SK-N-SH (cell line): ENCODE results near the gene PDLIM5. TPM values are rescaled to one million over a fixed set of nuclear protein-coding genes. Genes with fewer than 3 reads are reported as not detected.

ENCODE experiments used
- CTCF ChIA-PET: fragments of 300-600, 350-600 bp; formaldehyde crosslinking; extraction: SDS; loops from one replicate; lab custom pipeline; 2021; lab: Yijun Ruan, JAX
- POLR2A ChIA-PET: fragments of 350-600 bp; sonication (Branson Sonifier 250); formaldehyde crosslinking; extraction: SDS; loops from one replicate; lab custom pipeline; 2020; ENCODE audit warnings: antibody characterized with exemption, inconsistent platforms; lab: Yijun Ruan, JAX
- DNase-seq: peaks from one replicate; pipeline ENCODE4 v3.0.0; 2012
- H2AFZ ChIP-seq: fragments of 200-600 bp; sonication (generic); 2 replicates; pipeline ENCODE4 v1.8.1; 2016; ENCODE audit warnings: antibody characterized with exemption, mild to moderate bottlenecking, low read depth
- H3F3A ChIP-seq: fragments of 200-600 bp; sonication (generic); replicated peaks from 2 replicates; pipeline ENCODE3; 2016; ENCODE audit warnings: antibody characterized with exemption, mild to moderate bottlenecking; ENCODE audit not compliant: insufficient read depth
- H3K27ac ChIP-seq, 2 experiments: fragments of 200-500 bp in 1 of 2; fragments of 200-600 bp in 1 of 2; sonication (Bioruptor generic) in 1 of 2; sonication (generic), shearing (Covaris generic) in 1 of 2; 2 replicates each; pipeline versions ENCODE4 v1.5.1 to v1.6.1; 2014 to 2016; ENCODE audit warnings: low read depth in 2 of 2, inconsistent platforms in 1 of 2, low read length in 1 of 2, mild to moderate bottlenecking in 1 of 2, mixed read lengths in 1 of 2
- H3K27me3 ChIP-seq: fragments of 200-600 bp; sonication (generic), shearing (Covaris generic); 2 replicates; pipeline ENCODE4 v1.6.1; 2016; ENCODE audit warnings: mixed run types; ENCODE audit not compliant: insufficient read depth
- H3K36me3 ChIP-seq, 2 experiments: fragments of 200-500 bp in 1 of 2; fragments of 200-600 bp in 1 of 2; sonication (Bioruptor generic) in 1 of 2; sonication (generic) in 1 of 2; replicated peaks in 1 of 2; 2 replicates each; pipeline versions ENCODE3 to v1.5.1; 2014 to 2016; ENCODE audit warnings: low read length in 1 of 2, mild to moderate bottlenecking in 1 of 2; ENCODE audit not compliant: insufficient read depth in 2 of 2, control insufficient read depth in 1 of 2
- H3K4me1 ChIP-seq, 2 experiments: fragments of 200-500 bp in 1 of 2; fragments of 200-600 bp in 1 of 2; sonication (Bioruptor generic) in 1 of 2; sonication (generic), shearing (Covaris generic) in 1 of 2; 2 replicates each; pipeline versions ENCODE4 v1.5.1 to v1.6.1; 2014 to 2016; ENCODE audit warnings: low read depth in 1 of 2, low read length in 1 of 2, mixed run types in 1 of 2; ENCODE audit not compliant: insufficient read depth in 2 of 2, control insufficient read depth in 1 of 2
- H3K4me2 ChIP-seq: fragments of 200-600 bp; sonication (generic), shearing (Covaris generic); 2 replicates; pipeline ENCODE4 v1.6.1; 2017; ENCODE audit warnings: mixed run types
- H3K4me3 ChIP-seq, 2 experiments: fragments of 200-500 bp in 1 of 2; fragments of 200-600 bp in 1 of 2; sonication (Bioruptor generic) in 1 of 2; sonication (generic), shearing (Covaris generic) in 1 of 2; 2 replicates each; pipeline versions ENCODE4 v1.5.1 to v1.8.1; 2014 to 2016; ENCODE audit warnings: low read depth in 2 of 2, inconsistent platforms in 1 of 2, low read length in 1 of 2, mild to moderate bottlenecking in 1 of 2, mixed read lengths in 1 of 2, moderate library complexity in 1 of 2
- H3K79me2 ChIP-seq: fragments of 200-600 bp; sonication (generic); 2 replicates; pipeline ENCODE4 v1.8.1; 2017; ENCODE audit warnings: mild to moderate bottlenecking; ENCODE audit not compliant: insufficient read depth
- H3K9ac ChIP-seq: fragments of 200-600 bp; sonication (generic); 2 replicates; pipeline ENCODE4 v1.6.1; 2017; ENCODE audit warnings: mixed run types
- H3K9me2 ChIP-seq: fragments of 200-600 bp; sonication (generic); 2 replicates; pipeline ENCODE4 v1.6.1; 2017; ENCODE audit warnings: mixed run types
- H3K9me3 ChIP-seq: fragments of 200-600 bp; sonication (generic); 2 replicates; pipeline ENCODE4 v1.6.1; 2017; ENCODE audit warnings: mixed run types, mild to moderate bottlenecking, moderate library complexity
- H4K20me1 ChIP-seq: fragments of 200-600 bp; sonication (generic); 2 replicates; pipeline ENCODE4 v1.6.1; 2017; ENCODE audit warnings: mild to moderate bottlenecking, mixed run types; ENCODE audit not compliant: insufficient read depth
- CHD2 ChIP-seq: fragments of 150-350 bp; IDR thresholded peaks from 2 replicates; pipeline ENCODE4 v1.6.1; 2018; ENCODE audit warnings: low read length; ENCODE audit not compliant: partially characterized antibody
- ELF1 ChIP-seq: IDR thresholded peaks from 2 replicates; pipeline ENCODE4 v1.4.0; 2012
- EP300 ChIP-seq, 2 experiments: IDR thresholded peaks; 2 replicates each; pipeline versions ENCODE4 v1.4.0 to v1.6.1; 2012; ENCODE audit warnings: borderline replicate concordance in 1 of 2, low read depth in 1 of 2, low read length in 1 of 2
- FOSL2 ChIP-seq: IDR thresholded peaks from 2 replicates; pipeline ENCODE4 v1.4.0; 2012; ENCODE audit warnings: low read depth, mild to moderate bottlenecking, moderate library complexity, borderline replicate concordance
- FOXM1 ChIP-seq: IDR thresholded peaks from 2 replicates; pipeline ENCODE4 v1.4.0; 2012; ENCODE audit warnings: low read depth, mild to moderate bottlenecking
- GATA2 ChIP-seq: sonication (generic); formaldehyde crosslinking; IDR thresholded peaks from 2 replicates; pipeline ENCODE4 v1.5.0; 2020; ENCODE audit warnings: mild to moderate bottlenecking, missing genetic modification reagents
- JUND ChIP-seq: IDR thresholded peaks from 2 replicates; pipeline ENCODE4 v1.4.0; 2012
- NFIC ChIP-seq: IDR thresholded peaks from 2 replicates; pipeline ENCODE4 v1.4.0; 2012; ENCODE audit warnings: borderline replicate concordance
- NRF1 ChIP-seq: IDR thresholded peaks from 2 replicates; pipeline ENCODE4 v1.6.1; 2012; ENCODE audit warnings: low read depth, mild to moderate bottlenecking, low read length
- POLR2AphosphoS5 ChIP-seq: IDR thresholded peaks from 2 replicates; pipeline ENCODE4 v1.6.1; 2012; ENCODE audit warnings: low read depth, low read length
- RAD21 ChIP-seq: IDR thresholded peaks from 2 replicates; pipeline ENCODE4 v1.6.1; 2012; ENCODE audit warnings: mild to moderate bottlenecking, low read length
- RCOR1 ChIP-seq: fragments of 150-350 bp; IDR thresholded peaks from 2 replicates; pipeline ENCODE4 v1.6.1; 2017; ENCODE audit warnings: antibody characterized with exemption, low read length
- RFX5 ChIP-seq: IDR thresholded peaks from 2 replicates; pipeline ENCODE4 v1.6.1; 2012; ENCODE audit warnings: mild to moderate bottlenecking, improper control_type of control experiment, low read length
- SIN3A ChIP-seq: IDR thresholded peaks from 2 replicates; pipeline ENCODE4 v1.6.1; 2012; ENCODE audit warnings: low read depth, mild to moderate bottlenecking, low read length, moderate library complexity, borderline replicate concordance
- SMC3 ChIP-seq: IDR thresholded peaks from 2 replicates; pipeline ENCODE4 v1.6.1; 2012; ENCODE audit warnings: low read depth, low read length, improper control_type of control experiment
- TAF1 ChIP-seq: IDR thresholded peaks from 2 replicates; pipeline ENCODE4 v1.6.1; 2012; ENCODE audit warnings: low read depth, mild to moderate bottlenecking, low read length, moderate library complexity, borderline replicate concordance
- TCF12 ChIP-seq: IDR thresholded peaks from 2 replicates; pipeline ENCODE4 v1.4.0; 2012
- YY1 ChIP-seq: IDR thresholded peaks from 2 replicates; pipeline ENCODE4 v1.4.0; 2012; ENCODE audit warnings: low read depth, mild to moderate bottlenecking
- WGBS: methylation state at CpG from one replicate; pipeline ENCODE4 v1.1.6; 2017; ENCODE audit warnings: low lambda C conversion rate; 5-methylcytosine and 5-hydroxymethylcytosine counted together
- polyA plus RNA-seq, 3 experiments: library from polyadenylated mRNA; depleted of rRNA; stranded (reverse); fragments of >200 nt; gene quantifications; 2 replicates each; pipeline ENCODE4 v1.2.3, GENCODE V29; 2012
- TF ChIP-seq, protein P1 (sequence below): IDR thresholded peaks from 2 replicates; pipeline ENCODE4; 2012
- TF ChIP-seq, protein P2 (sequence below): IDR thresholded peaks from 2 replicates; pipeline ENCODE4 v1.4.0; 2012; ENCODE audit warnings: low read depth, borderline replicate concordance
- TF ChIP-seq, protein P3 (sequence below): fragments of 150-350 bp; IDR thresholded peaks from 2 replicates; pipeline ENCODE4 v1.6.1; 2017; ENCODE audit warnings: antibody characterized with exemption, low read length, low read depth, borderline replicate concordance
- TF ChIP-seq, protein P4 (sequence below): IDR thresholded peaks from 2 replicates; pipeline ENCODE4 v1.6.1; 2012; ENCODE audit warnings: mild to moderate bottlenecking, low read depth, low read length, moderate library complexity

Gene PDLIM5
- polyA plus RNA-seq, 1 of the 3 experiments (the other 2 are of a cell fraction) = 36.7 TPM

DNA sequence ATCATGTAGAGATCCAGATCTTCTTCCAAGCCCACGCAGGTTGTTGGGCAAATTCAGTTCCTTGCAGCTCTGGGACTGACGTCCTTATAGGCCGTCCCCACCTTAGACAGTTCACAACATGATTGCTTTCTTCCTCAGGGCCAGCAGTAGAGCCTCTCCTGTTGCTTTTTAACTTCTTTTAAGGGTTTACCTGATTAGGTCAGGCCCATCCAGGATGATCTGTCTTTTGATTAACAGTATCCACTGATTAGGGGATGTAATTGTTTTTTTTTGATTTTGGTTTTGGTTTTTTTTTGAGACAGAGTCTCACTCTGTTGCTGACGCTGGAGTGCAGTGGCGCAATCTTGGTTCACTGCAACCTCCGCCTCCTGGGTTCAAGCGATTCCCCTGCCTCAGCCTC lies 197.0 kb downstream of the PDLIM5 start:
- no peaks in the 10 kb centered on the region for H3K9me2 ChIP-seq
- DNase-seq = no peak
- 100% methylated on average over 7 of the region's 7 CpGs for WGBS
- no peak overlapping the region; a peak in 2 of 4 replicates for H3K27ac ChIP-seq
- no peak overlapping the region for H3K4me2 ChIP-seq
- POLR2A ChIA-PET = no interaction called here
- peaks cover 0 to 14% of the 10 kb centered on the region in 2 experiments; a peak in 2 of 4 replicates for H3K4me1 ChIP-seq
- TF ChIP-seq POLR2AphosphoS5 = no peak
- TF ChIP-seq CHD2 = no peak
- TF ChIP-seq TCF12 = no peak
- TF ChIP-seq, protein P1, sequence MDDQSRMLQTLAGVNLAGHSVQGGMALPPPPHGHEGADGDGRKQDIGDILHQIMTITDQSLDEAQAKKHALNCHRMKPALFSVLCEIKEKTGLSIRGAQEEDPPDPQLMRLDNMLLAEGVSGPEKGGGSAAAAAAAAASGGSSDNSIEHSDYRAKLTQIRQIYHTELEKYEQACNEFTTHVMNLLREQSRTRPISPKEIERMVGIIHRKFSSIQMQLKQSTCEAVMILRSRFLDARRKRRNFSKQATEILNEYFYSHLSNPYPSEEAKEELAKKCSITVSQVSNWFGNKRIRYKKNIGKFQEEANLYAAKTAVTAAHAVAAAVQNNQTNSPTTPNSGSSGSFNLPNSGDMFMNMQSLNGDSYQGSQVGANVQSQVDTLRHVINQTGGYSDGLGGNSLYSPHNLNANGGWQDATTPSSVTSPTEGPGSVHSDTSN = no peak
- TF ChIP-seq EP300 (IDR thresholded peaks at IDR 0.05; ENCODE audit: borderline replicate concordance in 1 of 2, low read depth in 1 of 2, low read length in 1 of 2) = no peak
- no peak for TF ChIP-seq ELF1
- TF ChIP-seq YY1 = no peak
- TF ChIP-seq, protein P2, sequence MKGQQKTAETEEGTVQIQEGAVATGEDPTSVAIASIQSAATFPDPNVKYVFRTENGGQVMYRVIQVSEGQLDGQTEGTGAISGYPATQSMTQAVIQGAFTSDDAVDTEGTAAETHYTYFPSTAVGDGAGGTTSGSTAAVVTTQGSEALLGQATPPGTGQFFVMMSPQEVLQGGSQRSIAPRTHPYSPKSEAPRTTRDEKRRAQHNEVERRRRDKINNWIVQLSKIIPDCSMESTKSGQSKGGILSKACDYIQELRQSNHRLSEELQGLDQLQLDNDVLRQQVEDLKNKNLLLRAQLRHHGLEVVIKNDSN = no peak
- TF ChIP-seq FOXM1 = no peak
- no peak for TF ChIP-seq SIN3A
- no peak for TF ChIP-seq RFX5
- no peak for TF ChIP-seq NRF1
- no peak for TF ChIP-seq FOSL2
- TF ChIP-seq JUND = no peak
- TF ChIP-seq, all 33 proteins: peak for 0
- Histone ChIP-seq H3F3A (peaks cover 6% of the 10 kb centered on the region), H2AFZ (no peak overlapping the region), H3K79me2 (0 out of 2 replicates have a peak, but pooled peaks cover 5% of the 10 kb centered on the region), H3K9ac (no peak overlapping the region), H3K9me3 (no peaks in the 10 kb centered on the region), H3K4me3 (no peak overlapping the region), H3K36me3 (peaks cover 6 to 71% of the 10 kb centered on the region in 2 experiments), H3K27me3 (no peaks in the 10 kb centered on the region), H4K20me1 (no peaks in the 10 kb centered on the region)
- CTCF ChIA-PET = interaction anchor here (0.6 kb wide), 1 partner anchor 1591 kb away, joined by 3 read pairs; no protein-coding TSS in a partner anchor

DNA sequence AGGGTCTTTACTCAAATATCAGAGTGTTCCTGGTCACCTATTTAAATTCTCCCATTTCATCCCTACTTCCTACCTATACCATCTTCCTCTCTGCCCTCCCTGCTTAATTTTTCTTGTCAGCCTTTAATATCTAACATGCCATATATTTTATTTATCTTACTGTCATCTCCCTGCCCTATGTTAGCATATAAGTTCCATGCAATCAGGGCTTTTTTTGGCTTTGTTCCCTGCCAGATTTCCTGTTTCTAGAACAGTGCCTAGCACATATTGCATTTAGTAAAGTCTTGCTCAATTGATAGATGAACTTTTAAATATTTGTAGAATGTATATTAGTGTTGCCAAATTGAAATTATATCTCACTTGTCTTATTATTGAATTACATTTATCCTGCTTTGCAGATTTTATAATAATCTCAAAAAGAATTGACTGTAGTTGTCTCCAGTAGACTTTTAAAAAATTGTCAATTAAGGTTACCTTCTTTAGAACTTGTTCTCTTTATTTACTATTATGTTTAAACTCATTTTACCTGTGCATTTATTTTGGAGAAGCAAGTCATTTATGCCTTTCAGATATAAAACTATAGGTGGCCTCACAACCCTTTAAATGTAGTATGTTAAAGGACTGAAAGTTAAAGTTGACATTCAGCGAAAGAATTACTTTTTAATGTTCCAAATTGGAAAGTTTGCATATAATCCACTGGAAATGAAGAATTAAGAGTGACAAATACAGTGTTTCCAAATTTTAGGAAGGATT lies 197.8 kb downstream of the PDLIM5 start:
- CTCF ChIA-PET = interaction anchor here (0.9 kb wide), 1 partner anchor 18 kb away, joined by 3 read pairs; no protein-coding TSS in a partner anchor
- Histone ChIP-seq H3K9ac (no peak overlapping the region), H3K9me2 (no peaks in the 10 kb centered on the region), H3K27ac (peak overlapping the region in 1 of 2 experiments; percentile 99; a peak in 2 of 4 replicates), H3K36me3 (peaks cover 6 to 70% of the 10 kb centered on the region in 2 experiments), H3K9me3 (no peaks in the 10 kb centered on the region), H4K20me1 (no peaks in the 10 kb centered on the region), H2AFZ (no peak overlapping the region)
- DNase-seq = no peak
- WGBS = 91% methylated on average over 1 of the region's 1 CpG
- peak; percentile 49 for TF ChIP-seq CHD2
- TF ChIP-seq RAD21 = peak; percentile 36; the same call in 1 of the 2 replicates
- no peak for TF ChIP-seq TAF1
- TF ChIP-seq, protein P3, sequence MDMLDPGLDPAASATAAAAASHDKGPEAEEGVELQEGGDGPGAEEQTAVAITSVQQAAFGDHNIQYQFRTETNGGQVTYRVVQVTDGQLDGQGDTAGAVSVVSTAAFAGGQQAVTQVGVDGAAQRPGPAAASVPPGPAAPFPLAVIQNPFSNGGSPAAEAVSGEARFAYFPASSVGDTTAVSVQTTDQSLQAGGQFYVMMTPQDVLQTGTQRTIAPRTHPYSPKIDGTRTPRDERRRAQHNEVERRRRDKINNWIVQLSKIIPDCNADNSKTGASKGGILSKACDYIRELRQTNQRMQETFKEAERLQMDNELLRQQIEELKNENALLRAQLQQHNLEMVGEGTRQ = no peak
- TF ChIP-seq TCF12 = peak; percentile 47
- no peak for TF ChIP-seq SMC3
- peak; percentile 16; the same call in 1 of the 2 replicates for TF ChIP-seq NFIC
- TF ChIP-seq EP300 (IDR thresholded peaks at IDR 0.05; ENCODE audit: borderline replicate concordance in 1 of 2, low read depth in 1 of 2, low read length in 1 of 2) = peak in 1 of 2 experiments; percentile 91; a peak in 2 of 4 replicates
- peak; percentile 61 for TF ChIP-seq GATA2 (CRISPR knock-in tag)
- peak; percentile 79 for TF ChIP-seq RCOR1
- no peak for TF ChIP-seq FOSL2
- TF ChIP-seq, protein P4, sequence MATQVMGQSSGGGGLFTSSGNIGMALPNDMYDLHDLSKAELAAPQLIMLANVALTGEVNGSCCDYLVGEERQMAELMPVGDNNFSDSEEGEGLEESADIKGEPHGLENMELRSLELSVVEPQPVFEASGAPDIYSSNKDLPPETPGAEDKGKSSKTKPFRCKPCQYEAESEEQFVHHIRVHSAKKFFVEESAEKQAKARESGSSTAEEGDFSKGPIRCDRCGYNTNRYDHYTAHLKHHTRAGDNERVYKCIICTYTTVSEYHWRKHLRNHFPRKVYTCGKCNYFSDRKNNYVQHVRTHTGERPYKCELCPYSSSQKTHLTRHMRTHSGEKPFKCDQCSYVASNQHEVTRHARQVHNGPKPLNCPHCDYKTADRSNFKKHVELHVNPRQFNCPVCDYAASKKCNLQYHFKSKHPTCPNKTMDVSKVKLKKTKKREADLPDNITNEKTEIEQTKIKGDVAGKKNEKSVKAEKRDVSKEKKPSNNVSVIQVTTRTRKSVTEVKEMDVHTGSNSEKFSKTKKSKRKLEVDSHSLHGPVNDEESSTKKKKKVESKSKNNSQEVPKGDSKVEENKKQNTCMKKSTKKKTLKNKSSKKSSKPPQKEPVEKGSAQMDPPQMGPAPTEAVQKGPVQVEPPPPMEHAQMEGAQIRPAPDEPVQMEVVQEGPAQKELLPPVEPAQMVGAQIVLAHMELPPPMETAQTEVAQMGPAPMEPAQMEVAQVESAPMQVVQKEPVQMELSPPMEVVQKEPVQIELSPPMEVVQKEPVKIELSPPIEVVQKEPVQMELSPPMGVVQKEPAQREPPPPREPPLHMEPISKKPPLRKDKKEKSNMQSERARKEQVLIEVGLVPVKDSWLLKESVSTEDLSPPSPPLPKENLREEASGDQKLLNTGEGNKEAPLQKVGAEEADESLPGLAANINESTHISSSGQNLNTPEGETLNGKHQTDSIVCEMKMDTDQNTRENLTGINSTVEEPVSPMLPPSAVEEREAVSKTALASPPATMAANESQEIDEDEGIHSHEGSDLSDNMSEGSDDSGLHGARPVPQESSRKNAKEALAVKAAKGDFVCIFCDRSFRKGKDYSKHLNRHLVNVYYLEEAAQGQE = no peak
- TF ChIP-seq, all 33 proteins: peak for 7
- H3K27me3 ChIP-seq = no peaks in the 10 kb centered on the region
- no peak overlapping the region for H3K4me3 ChIP-seq
- H3K79me2 ChIP-seq = no peaks in the 10 kb centered on the region
- H3F3A ChIP-seq = peaks cover 7% of the 10 kb centered on the region
- H3K4me1 ChIP-seq = peaks cover 0 to 18% of the 10 kb centered on the region in 2 experiments; a peak in 2 of 4 replicates
- no peak overlapping the region for H3K4me2 ChIP-seq
- POLR2A ChIA-PET = no interaction called here
